GM21526 (cell line): ENCODE measurements around the gene SIK1.
"Not testable (repeated sequence)": the region's sequence is repeated elsewhere in the genome, so short reads cannot be mapped to it uniquely, and the experiment has no call there.

Source experiments
- ATAC-seq: cut with Tn5 transposase; IDR thresholded peaks from one replicate; pipeline ENCODE4 v1.9.1; 2021; ENCODE audit warnings: moderate library complexity; ENCODE audit not compliant: unreplicated experiment, low FRiP score

The SIK1 gene

DNA sequence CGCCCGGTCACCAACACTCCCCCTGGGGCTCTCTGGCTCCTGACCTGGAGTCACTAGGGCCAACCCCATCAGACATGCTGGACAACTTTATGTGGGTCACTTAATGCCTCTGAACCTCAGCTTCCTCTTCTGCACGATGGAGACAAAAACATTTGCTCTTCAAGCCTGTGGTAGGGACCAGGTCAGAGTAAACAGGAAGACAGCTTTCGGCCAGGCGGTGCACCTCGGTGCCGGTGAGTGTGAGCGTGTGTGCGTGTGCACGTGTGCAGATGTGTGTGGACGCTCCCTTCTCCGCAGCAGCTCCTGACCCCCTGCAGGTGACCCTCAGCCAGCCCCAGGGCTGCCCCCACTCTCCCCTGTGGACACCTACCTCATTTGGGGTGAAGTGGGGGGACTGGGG lies 28.4 kb downstream of the SIK1 start:
- not testable (repeated sequence) for ATAC-seq

DNA sequence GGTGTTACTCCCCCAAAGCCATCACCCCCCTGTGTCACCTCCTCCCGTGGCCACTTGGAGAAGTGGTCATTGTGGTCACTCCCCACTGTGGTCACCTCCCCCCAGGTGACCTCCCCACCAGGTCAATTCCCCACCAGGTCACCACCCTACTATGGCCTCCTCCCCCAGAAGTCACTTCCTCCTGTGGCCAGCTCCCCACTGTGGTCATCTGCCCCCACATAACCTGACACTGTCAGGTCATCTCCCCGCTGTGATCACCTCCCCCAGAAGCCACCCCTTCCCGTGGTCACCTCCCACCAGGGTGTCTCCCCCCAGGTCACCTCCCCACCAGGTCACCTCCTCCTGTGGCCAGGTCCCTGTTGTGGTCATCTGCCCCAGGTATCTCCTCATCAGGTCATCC lies 28.9 kb downstream of the SIK1 start:
- ATAC-seq: not testable (repeated sequence)

DNA sequence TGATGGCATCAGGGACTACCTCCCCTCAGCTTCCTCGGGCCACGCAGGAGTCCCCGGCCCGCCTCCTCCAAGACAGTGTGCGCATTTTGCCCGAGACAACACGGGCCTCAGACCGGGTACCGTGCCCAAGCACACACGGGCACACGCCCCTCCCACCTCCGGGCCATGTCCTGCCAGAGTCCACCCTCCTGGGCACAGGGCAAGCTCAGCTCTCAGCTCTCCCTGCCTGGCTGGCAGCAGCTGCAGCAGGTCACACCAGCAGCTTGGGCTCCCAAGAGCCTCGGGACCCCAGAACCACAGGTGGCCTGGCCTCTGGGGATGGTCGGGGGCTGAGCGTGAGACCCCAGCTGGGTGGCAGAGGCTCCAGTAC lies 29.5 kb downstream of the SIK1 start:
- not testable (repeated sequence) for ATAC-seq

DNA sequence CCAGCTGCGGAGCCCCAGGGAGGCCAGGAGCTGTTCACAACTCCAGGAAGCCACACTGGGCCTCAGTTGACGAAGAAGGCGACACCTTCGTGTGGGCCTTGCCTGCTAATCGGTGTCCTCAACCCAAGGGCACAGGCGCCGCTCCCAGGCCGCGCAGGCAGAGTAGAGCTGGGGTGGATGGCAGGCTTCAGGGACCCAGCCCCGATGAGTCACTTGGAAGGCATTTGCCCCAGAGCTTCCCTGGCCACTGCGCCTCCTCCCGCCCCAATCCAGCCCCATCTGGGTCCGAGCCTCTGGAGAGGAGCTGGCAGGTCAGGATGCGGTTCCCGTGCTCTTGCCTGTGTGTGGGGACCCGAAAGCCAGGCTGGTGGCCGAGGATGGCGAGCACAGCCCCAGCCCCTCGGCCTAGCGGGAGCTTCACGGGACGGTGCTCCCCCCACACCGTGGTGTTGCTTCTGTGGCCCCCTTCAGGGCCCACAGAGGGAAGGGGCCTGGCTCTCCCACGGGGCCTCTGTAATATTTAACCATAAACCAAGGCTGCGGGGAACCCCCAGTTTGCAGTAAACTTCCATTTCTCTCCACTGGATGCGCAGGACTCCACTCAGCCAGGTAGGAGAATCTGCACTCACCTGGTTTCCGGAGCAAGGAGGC lies 30.0 kb downstream of the SIK1 start:
- ATAC-seq: not testable (repeated sequence)

DNA sequence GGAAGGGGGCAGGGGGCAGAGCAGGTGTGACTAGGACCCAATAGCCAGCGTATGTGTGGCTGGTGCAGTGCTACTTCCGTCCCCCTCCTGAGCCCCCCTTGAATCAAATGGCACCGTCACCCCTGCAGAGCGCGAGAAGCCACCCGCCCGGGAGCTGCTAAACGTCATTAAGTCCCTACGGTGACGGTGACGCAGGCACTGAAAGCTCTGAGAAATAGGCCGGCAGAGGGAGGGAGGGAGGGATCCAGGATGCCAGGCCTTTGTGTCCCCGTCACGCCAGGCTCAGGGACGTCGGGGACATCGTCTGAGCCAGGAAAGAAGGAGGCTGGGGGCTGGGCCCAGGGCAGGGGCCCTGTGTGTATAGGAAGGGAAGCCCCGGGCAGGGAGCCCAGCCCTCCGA lies 43.6 kb downstream of the SIK1 start:
- not testable (repeated sequence) for ATAC-seq

DNA sequence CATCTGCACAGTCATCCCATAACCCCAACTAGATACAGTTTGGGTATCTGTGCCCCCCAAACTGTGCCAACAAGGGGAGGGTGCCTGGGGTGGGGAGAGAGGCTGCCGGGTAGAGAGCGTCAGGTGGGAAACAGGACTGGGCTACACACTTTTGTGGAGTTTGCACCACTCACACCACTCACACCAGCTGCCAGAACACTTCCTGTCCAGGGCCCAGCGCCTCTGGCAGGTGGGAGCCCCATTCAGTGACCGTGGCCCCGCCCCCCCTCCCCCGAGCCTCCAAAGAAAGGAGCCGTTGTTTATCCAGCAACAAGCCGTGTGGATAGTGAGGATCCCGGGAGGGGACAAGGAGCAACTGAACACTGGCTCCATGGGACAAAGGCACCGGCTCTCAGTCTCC lies 44.0 kb downstream of the SIK1 start:
- ATAC-seq: not testable (repeated sequence)

DNA sequence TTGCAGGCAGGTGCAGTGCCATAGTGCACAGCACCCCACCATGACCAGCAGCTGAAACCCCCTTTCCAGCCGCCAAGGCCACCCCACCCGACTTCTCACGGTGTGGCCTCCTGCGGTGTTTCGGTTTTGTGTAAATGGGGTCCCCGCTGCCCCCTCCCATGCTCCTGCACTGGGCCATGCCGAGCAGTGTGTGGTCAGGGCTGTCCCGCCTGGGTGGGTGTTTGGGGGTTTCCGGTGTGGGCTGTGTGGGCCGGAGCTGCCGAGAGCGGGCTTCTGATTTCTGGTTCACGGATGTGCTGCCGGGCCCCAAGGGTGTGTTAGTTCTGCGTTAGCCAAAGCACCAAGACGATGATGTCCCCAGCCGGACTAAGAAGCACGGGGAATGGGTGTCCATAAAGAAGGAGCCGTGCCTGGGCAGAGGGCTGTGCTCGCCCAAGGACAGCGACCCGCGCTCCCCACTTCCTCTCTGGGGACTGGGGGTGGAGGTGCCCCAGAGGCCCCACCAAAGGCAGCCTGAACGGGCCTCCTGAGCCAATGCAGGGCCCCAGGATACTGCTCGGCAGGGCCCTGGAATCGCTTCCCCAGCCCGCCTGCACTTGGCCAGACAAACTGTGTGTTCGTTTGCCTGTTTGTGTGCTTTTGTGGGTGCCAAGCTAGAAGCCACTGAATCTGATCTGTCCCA lies 45.9 kb downstream of the SIK1 start:
- ATAC-seq: not testable (repeated sequence)

DNA sequence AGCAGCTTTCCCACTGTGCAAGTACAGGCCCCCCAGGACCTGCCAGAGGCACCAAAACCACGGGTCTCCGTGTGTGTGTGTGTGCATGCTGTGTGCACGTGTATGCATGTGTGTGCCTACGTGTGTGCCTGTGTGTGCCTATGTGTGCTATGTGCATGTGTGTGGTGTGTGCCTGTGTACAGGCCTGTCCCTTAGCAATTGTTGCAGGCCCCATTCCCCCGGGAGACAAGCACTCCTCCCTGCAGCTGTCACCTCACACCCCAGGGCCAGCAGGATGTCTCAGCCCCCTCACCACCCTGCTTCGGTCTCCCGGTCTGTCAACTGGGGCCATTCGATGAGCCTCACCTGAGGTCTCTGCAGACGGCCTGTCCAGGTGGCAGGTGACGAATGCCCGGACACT lies 46.6 kb downstream of the SIK1 start:
- not testable (repeated sequence) for ATAC-seq

DNA sequence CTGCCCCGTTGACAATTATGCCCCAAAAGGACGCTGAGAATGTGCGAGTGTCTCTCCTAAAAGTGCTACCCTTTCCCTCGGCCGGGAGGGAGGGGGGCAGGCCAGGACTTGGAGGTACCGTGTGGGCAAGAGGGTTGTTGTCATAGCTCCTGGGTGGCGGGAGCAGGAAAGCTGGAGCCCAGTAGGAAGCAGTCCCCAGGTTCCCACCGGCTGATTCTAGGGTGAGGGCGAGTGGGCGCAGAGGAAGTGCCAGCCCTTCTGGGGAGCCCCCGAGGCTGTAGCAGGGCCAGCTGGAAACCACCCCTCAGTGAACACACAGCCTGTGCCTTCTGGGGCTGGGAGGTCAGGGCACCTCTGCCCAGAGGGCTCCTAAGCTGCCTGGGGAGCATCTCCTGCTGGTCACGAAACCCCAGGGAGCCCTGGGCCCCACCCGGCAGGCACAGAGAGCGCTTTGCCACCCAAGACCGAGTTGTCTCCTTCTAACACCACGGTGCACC lies 47.3 kb downstream of the SIK1 start:
- not testable (repeated sequence) for ATAC-seq

DNA sequence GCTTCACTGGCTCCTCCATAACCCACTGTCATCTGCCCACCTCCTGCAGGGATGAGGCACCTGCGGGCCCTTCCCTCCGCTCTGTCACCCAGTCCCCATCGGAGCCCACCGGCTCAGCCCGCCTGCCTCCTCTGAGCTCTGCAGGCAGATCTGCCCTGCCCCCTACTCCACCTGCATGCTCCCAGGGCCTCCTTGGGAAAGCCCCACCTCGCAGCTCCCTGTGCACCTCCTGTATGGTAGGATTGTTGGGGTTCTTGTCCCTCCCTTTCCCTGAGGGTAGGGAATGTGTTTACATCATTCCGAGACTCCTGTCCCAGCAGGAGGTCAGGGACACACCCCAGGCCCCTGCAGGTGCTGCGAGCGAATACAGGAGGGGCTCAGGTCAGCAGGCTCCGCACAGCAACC lies 50.5 kb downstream of the SIK1 start:
- no peak for ATAC-seq

DNA sequence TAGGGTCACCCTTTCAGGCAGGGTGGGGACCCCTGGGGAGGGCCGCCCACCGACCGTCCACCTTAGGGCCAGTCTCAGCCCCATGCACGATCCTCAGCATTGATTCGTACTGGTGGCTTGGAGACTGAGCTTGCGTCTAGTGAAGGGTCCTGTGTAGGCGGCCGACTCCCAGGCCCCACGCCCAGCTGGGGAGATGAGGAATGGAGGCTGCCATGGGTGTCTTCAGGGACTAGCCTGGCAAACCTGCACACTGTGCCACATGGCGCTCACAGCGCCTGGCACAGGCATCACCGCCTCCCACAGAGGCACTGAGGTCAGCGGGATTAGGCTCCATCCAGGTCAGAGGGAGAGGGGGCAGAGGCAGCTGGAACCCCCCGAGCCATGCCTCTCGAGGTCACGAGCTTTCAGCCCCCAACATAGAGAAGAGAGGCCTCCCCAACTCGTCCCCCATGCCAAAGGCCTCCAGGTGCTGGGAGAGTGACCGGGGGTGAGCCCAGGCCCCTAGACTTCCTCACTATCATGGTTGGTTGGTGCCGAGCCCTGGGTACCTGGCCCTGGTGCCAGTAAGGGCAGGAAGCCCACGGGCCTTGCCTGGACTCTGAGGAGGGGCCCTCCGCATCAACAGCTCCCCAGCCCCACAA lies 51.0 kb downstream of the SIK1 start:
- ATAC-seq: no peak

DNA sequence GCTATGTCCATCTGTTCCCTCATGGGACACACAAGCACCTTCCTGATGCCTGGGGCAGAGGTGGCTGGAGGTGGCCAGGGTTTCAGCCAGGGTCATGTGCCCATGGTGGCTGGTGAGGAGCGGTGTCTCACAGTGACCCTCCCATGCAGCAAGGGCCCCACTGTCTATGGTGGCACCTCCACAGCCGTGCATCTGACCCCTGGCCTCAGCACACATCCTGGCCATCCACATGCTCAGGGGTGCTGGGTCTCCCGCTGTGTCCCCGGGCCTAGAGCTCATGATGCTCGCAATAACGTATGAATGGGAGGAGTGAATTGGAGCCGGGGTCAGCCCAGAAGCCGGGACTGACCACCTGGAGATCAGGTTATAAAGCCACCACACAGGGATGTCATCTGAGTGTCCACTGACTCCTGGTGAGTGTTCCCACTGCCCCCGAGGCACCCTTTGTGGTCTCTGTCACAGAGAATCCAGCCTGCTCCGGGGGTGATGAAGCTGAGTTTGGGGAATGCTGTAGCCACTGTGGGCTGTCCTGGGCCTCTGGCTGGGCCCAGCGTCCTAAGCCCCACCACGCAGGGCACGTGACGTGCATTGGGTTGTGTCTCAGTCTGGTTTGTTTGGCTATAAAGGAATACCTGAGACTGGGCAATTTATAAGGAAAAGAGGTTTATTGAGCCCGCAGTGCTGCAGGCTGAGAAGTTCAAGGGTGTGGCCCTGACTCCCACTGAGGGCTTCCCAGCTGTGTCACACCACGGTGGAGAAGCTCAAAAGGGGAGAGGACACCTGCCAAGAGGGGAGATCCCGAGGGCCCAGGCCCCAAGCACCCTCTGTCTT lies 51.7 kb downstream of the SIK1 start:
- no peak for ATAC-seq

DNA sequence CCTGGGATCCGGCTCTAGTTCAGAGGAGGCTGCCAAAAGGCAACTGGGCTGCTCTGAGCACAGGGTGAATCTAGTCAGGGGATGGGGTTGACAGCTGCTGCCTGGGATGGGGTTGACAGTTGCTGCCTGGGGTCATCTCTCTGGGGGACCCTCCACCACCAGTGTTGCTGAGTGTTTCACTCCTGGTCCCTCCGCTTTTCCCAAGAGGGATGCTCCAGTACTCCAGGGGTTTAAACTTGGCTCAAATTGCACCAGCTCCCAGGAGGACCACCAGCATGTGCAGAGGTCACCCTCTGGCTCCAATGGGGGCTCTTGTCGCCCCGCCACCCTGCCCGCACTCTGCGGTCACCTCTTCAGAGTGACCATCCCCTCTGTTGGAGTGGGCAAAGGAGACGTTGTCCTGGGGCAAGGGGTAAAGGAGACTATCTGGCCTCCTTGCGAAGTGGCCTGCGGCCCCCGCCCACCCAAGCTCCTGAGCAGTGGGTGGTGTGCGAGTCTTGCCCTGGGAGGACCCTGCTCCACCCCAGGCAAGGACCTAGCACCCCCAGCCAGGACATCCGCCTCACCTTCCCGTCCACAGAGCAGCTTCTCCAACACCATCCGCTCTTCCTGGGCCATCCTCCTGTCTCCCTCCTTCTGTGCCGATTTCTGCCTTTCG lies 52.6 kb downstream of the SIK1 start:
- ATAC-seq: no peak

DNA sequence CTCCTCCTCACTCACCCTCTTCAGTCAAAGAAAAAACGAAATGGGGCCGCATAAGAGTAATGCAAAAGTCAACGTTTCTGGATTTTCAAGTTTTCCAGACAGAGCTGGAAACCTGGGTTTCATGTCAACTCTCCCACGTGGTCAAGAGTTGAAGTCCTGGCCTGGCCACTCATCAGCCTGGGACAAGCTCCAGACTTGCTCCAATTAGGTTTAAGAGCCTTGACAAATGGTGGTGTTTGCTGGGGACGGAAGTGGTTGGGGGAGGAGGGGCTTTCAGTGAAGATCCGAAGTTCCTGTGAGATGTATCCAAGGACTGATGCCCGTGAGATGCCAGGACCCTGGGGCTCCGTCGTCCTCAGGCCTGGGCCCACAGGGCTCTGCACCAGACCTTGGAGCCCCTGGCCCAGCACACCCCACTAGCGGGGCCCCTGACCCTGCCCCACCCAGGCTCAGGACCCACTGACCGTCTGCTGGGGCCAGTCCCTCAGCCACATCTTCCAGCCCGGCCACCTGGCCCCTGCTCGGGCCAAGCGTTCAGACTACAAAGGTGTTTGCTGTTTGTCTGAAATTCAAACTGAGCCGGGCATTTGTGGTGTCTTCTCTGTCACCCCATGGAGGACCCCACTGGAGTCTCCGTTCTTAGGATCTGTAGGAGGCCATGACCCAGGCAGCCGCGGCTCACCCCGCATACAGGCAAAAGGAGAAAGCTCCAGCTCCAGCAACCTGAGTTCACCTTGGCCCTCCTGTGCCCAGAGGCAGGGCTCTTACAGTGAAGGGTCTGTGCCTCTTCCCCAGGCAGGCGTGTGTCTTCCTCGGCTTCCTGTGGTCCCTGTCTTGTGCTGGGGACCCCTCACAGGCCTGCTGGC lies 53.3 kb downstream of the SIK1 start:
- no peak for ATAC-seq

DNA sequence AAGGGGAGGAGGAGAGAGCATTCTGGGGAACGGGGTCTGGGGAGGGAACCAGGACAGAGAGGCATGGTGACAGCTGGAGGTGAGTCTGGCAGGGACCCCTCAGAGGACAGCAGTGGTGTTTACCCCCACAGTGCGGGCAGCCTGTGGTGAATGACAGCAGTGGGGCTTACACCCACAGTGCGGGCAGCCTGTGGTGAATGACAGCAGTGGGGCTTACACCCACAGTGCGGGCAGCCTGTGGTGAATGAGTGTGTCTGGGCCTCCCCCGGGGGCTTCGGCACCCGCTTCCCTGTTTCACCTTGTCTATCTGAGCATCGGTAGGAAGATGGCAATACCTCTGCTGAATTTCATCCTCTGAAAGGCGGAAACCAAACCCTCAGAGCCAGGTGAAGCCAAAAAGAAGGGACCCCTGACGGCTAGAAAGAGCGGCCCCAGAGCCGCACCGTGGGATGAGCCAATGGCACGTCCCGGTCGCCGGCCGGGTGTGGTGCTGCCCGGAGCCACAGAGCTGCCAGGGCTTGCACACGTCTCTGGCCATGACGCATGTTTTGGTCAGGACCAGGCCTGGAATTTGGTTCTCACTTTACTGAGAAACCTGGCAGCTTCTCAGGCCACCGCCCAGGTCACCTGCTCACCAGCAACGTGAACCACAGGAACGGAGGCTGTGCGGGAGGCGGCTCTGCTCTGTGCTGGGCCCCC lies 54.1 kb downstream of the SIK1 start:
- no peak for ATAC-seq

DNA sequence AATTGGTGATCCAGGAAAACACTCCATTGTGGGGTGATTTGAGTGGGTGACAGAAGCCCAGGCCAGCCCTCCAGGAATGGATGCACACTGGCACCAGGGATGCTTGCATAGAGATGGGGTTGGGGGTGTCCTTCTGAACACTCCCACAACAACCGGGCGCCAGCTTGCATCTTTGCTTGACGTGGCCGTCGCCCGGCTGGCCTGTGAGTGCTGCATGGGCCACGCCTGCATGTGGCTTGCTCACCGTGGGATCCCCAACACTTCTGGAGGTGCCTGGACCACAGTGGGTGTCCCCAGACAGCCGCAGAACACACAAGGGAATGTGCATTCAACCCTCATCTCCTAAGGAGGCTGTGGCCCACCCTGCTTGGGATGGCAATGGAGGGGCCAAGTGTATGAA lies 55.1 kb downstream of the SIK1 start:
- no peak for ATAC-seq

DNA sequence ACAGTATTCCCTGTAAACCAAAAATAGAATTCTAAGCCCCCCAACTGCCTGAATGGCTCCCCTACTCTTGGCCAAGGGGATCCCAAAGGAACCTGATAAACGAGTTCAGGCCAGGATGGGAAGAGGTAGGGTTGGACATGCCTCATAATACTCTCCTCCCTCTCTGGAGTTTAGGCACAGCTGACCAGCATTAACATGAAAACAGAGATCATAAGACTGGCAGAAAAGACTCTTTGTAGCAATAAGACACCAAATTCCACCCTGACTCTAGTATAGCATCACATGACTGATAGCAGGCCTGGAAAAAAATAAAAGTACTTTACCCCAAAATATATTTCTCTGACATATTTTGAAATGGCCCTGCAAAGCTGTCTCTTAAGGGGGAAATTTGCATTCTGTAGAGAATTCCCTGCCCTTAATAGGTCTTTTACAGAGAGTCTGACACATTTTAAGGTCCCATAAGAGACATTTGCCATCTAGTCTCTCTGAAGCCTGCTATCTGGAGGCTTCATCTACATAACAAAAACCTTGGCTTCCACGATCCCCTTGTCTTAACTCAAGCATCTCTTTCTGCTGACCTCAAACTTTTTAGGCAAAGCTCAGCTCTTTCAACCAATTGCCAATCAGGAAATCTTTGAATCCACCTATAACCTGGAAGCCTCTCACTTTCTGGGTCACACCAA lies 55.9 kb downstream of the SIK1 start:
- ATAC-seq: no peak

DNA sequence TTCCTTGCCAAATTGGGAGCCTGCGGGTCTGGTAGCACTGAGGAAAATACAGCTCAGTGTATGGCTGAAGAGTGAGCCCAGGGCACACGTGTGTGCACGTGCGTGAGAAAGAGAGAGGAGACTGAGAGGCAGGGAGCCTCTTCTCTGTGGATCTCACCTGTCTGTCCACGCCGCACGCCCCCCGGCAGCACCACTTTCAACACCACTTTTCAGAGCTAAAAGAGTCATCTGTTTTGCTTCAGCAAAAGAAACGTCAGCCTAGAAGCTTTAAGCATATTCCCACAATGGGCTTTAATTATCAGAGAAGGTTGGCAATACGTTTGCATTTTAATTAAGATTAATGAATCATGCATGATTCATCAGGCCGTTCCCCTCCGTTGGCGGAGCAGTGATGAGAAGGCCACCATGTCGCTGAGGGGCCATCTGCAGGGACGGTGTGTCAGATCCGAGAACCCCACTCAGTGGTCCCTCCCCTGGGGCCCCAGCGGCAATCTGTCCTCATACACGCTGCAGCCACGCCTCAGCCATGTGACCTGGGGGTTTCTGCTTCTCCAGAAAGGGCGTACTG lies 56.8 kb downstream of the SIK1 start:
- ATAC-seq: no peak
